Measurements from ENCODE around the gene THEMIS2. TPM values are rescaled to one million over a fixed set of nuclear protein-coding genes. Genes with fewer than 3 reads are reported as not detected.

THEMIS2 gene
- total RNA-seq, 1 experiment from 2014 or later: 17.2 TPM

GRCh38 chr1:27849951-27850350, 22.4 kb upstream of the THEMIS2 start:
- Histone ChIP-seq H4K91ac (ENCODE audit: insufficient read length, low read depth, low read length) (no peak overlapping the region), H3K56ac (ENCODE audit: insufficient read length, low read depth, low read length) (no peak overlapping the region), H3K4me2 (ENCODE audit: insufficient read depth, insufficient read length, low read length) (no peak overlapping the region), H3K14ac (ENCODE audit: insufficient read depth, low read length) (no peak overlapping the region), H3K4me1 (ENCODE audit: insufficient read depth, low read length) (no peaks in the 10 kb centered on the region), H3K4ac (ENCODE audit: low read depth, low read length) (no peak overlapping the region), H4K20me1 (ENCODE audit: control insufficient read depth, insufficient read depth, insufficient read length) (no peaks in the 10 kb centered on the region), H2BK15ac (ENCODE audit: low read depth, low read length) (no peak overlapping the region), H3K79me2 (ENCODE audit: insufficient read depth, low read length) (no peaks in the 10 kb centered on the region), H2AFZ (ENCODE audit: low read length) (no peak overlapping the region), H4K8ac (replicated peaks; ENCODE audit: insufficient read length, low read depth, low read length) (no peak overlapping the region), H3K9me3 (ENCODE audit: control insufficient read depth, low read depth, low read length) (peaks cover 8% of the 10 kb centered on the region), H3K18ac (ENCODE audit: insufficient read length, low read depth, low read length) (no peak overlapping the region), H3K27me3 (ENCODE audit: insufficient read depth, low read length) (no peaks in the 10 kb centered on the region), H3K9ac (ENCODE audit: extremely low read depth, insufficient read length, low read length) (no peak overlapping the region), H3K79me1 (ENCODE audit: insufficient read depth, low read depth, low read length, poor library complexity, severe bottlenecking) (no peaks in the 10 kb centered on the region), H2BK5ac (ENCODE audit: insufficient read length, low read length) (no peak overlapping the region), H2AK5ac (ENCODE audit: insufficient read length, low read length) (no peak overlapping the region), H3K27ac (ENCODE audit: insufficient read length, low read depth, low read length) (no peak overlapping the region), H2BK120ac (ENCODE audit: low read depth, low read length, poor library complexity, severe bottlenecking) (no peak overlapping the region), H3T11ph (ENCODE audit: low read length) (no peak overlapping the region), H2BK12ac (ENCODE audit: insufficient read length, low read depth, low read length) (no peak overlapping the region), H2BK20ac (ENCODE audit: low read depth, low read length, poor library complexity, severe bottlenecking) (no peak overlapping the region), H3K23ac (ENCODE audit: insufficient read length, low read depth, low read length) (no peak overlapping the region), H4K5ac (ENCODE audit: insufficient read length, low read depth, low read length) (no peak overlapping the region), H3K23me2 (ENCODE audit: insufficient read length, low read depth, low read length, poor library complexity, severe bottlenecking) (no peaks in the 10 kb centered on the region)
- no peak for DNase-seq
- no peaks in the 10 kb centered on the region for H3K27me3 Mint-ChIP-seq (ENCODE audit: low read depth)
- no peak for TF ChIP-seq CTCF (conservative IDR thresholded peaks at IDR 0.05)
- peaks cover 58 to 72% (median 67%) of the 10 kb centered on the region in 3 experiments for H3K36me3 Mint-ChIP-seq (ENCODE audit: insufficient read depth in 1 of 3, low read depth in 3 of 3)
- no peak overlapping the region for H3K4me3 Mint-ChIP-seq
- no peak overlapping the region for H3K27ac Mint-ChIP-seq
- peaks cover 6 to 11% of the 10 kb centered on the region in 2 experiments; a peak in 4 of 5 replicates for H3K9me3 Mint-ChIP-seq
- WGBS (ENCODE audit: extremely low coverage, insufficient read length, low lambda C conversion rate): no CpG with 5 or more reads among the region's 7 CpGs
- no peaks in the 10 kb centered on the region for H3K4me1 Mint-ChIP-seq

Measured in H9 (cell line).